Measurements from ENCODE around the gene DGCR8.

- TF ChIP-seq CTCF (conservative IDR thresholded peaks at IDR 0.05; ENCODE audit: low read depth, low read length) (no peak), EZH2phosphoT487 (IDR thresholded peaks at IDR 0.05; ENCODE audit: borderline replicate concordance, low read length) (no peak), EZH2 (IDR thresholded peaks at IDR 0.05; ENCODE audit: low read length, unreplicated experiment) (no peak)
These were observed 15.3 kb upstream of the DGCR8 start for GRCh38 chr22:20064545-20065262.
